Uterus (tissue), 4 donors: ENCODE data around the gene ONECUT1. TPM values are rescaled to one million over a fixed set of nuclear protein-coding genes. Genes with fewer than 3 reads are reported as not detected.

Source experiments
- DNase-seq, 2 donors: peaks; one replicate each; pipeline ENCODE4 v3.0.0-alpha.2; 2019 to 2020
- H3K27ac ChIP-seq, 2 donors: fragments of 200-600 bp; sonication (generic); 1 replicate in 1 of 2; 2 replicates in 1 of 2; pipeline ENCODE4 v1.5.1; 2016 to 2018
- H3K27me3 ChIP-seq, 2 donors: fragments of 200-600 bp; sonication (generic); one replicate each; pipeline ENCODE4 v1.5.1; 2018 to 2019; ENCODE audit warnings: control low read depth in 1 of 2
- H3K36me3 ChIP-seq, 2 donors: fragments of 200-600 bp; sonication (generic); one replicate each; pipeline ENCODE4 v1.5.1; 2019; ENCODE audit warnings: control low read depth in 1 of 2
- H3K4me1 ChIP-seq, 2 donors: fragments of 200-600 bp; sonication (generic); one replicate each; pipeline ENCODE4 v1.5.1; 2018 to 2019; ENCODE audit warnings: control low read depth in 1 of 2
- H3K4me3 ChIP-seq, 2 donors: fragments of 200-600 bp; sonication (generic); 1 replicate in 1 of 2; 2 replicates in 1 of 2; pipeline ENCODE4 v1.5.1; 2018 to 2019; ENCODE audit warnings: mild to moderate bottlenecking in 1 of 2
- H3K9me3 ChIP-seq, 2 donors: fragments of 200-600 bp; sonication (generic); one replicate each; pipeline ENCODE4 v1.5.1; 2019; ENCODE audit warnings: control low read depth in 1 of 2
- CTCF ChIP-seq, 4 experiments: fragments of 200-600 bp in 2 of 4; fragments of 450-650 bp in 2 of 4; sonication (generic) in 2 of 4; IDR thresholded peaks; one replicate each; pipeline ENCODE4 v1.5.1; 2016 to 2019; ENCODE audit warnings: antibody characterized with exemption in 4 of 4, mild to moderate bottlenecking in 2 of 4, moderate library complexity in 1 of 4
- POLR2A ChIP-seq, 2 donors: fragments of 450-650 bp; IDR thresholded peaks; one replicate each; pipeline ENCODE4 v1.6.1; 2016; ENCODE audit warnings: antibody characterized with exemption in 2 of 2, mild to moderate bottlenecking in 1 of 2, moderate library complexity in 1 of 2
- intact Hi-C: fragments of 100-400 bp; cut with DNase I; formaldehyde crosslinking; loops from one replicate; pipeline ENCODE4 v1.15.1; 2023; ENCODE audit warnings: low total_unique reads
- total RNA-seq, 4 donors: library from RNA; depleted of rRNA in 3 of 4; stranded (reverse); fragments of >200 nt in 3 of 4; gene quantifications; one replicate each; pipeline versions ENCODE4 v1.1.0 to v1.2.4, GENCODE V29; 2014 to 2023
- donor health status: DM: yes; HTN: yes; CAD: no.

The ONECUT1 gene
- total RNA-seq, 4 donors from 2014 or later = not detected

- TF ChIP-seq CTCF (IDR thresholded peaks at IDR 0.05) (no peak), POLR2A (IDR thresholded peaks at IDR 0.05) (no peak)
- H3K27ac ChIP-seq = no peak overlapping the region
- H3K27me3 ChIP-seq = peaks cover 8 to 60% of the 10 kb centered on the region in 2 donors
- H3K4me3 ChIP-seq = no peak overlapping the region
- no peak for DNase-seq
- H3K36me3 ChIP-seq = no peaks in the 10 kb centered on the region
- peaks cover 0 to 21% of the 10 kb centered on the region in 2 donors for H3K4me1 ChIP-seq
- intact Hi-C loops = no loop called here
- no peaks in the 10 kb centered on the region for H3K9me3 ChIP-seq
These were observed 2.5 kb downstream of the ONECUT1 start for GRCh38 chr15:52787549-52788098.

- intact Hi-C loops = no loop called here
- H3K4me1 ChIP-seq = peaks cover 0 to 21% of the 10 kb centered on the region in 2 donors
- H3K4me3 ChIP-seq = no peak overlapping the region
- DNase-seq = no peak
- H3K27ac ChIP-seq = no peak overlapping the region
- peaks cover 8 to 66% of the 10 kb centered on the region in 2 donors for H3K27me3 ChIP-seq
- TF ChIP-seq CTCF (IDR thresholded peaks at IDR 0.05) (no peak), POLR2A (IDR thresholded peaks at IDR 0.05) (no peak)
- no peaks in the 10 kb centered on the region for H3K9me3 ChIP-seq
- H3K36me3 ChIP-seq = no peaks in the 10 kb centered on the region
These were observed 3.0 kb downstream of the ONECUT1 start for GRCh38 chr15:52787123-52787503.

DNA sequence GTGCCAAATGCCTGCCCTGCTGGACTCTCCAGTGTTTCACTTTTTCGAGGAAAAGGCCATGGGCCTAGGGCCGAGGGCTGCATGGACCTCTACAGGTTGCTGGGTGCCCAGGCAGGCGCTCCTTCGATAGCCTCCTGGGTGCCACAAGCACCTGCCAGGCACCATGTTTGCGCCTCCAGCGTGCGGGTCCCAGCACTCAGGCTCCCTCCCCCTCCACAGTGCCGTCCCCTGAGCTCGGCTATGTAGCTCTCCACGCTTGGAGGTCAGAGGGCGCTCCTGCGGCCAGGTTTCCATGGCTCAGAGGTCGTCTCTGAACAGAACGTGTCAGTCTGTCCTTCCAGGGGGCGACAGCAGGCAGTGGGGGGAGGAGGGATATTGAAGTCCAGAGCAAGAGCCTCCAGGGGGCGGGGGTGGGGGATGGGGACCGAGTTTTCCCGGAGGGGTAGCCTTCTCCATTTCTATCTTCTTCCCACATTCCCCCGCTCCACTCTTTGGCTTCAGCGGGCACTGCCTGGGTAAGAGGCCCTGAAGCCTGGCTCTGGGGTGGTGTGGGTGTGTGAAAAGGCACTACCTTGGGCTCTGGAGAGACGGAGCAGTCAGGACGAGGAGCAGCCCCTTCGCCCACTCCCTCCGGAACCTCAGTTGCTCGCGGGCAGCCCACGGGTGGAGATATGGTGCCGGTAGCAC is 3.6 kb downstream of the ONECUT1 start:
- TF ChIP-seq CTCF (IDR thresholded peaks at IDR 0.05) = no peak
- H3K27me3 ChIP-seq = peaks cover 8 to 70% of the 10 kb centered on the region in 2 donors
- intact Hi-C loops = no loop called here
- no peak overlapping the region for H3K4me3 ChIP-seq
- DNase-seq = no peak
- no peaks in the 10 kb centered on the region for H3K36me3 ChIP-seq
- peaks cover 0 to 21% of the 10 kb centered on the region in 2 donors for H3K4me1 ChIP-seq
- no peaks in the 10 kb centered on the region for H3K9me3 ChIP-seq
- no peak overlapping the region for H3K27ac ChIP-seq

GRCh38 chr15:52785672-52786406 is 4.3 kb downstream of the ONECUT1 start:
- Histone ChIP-seq H3K9me3 (no peaks in the 10 kb centered on the region), H3K4me1 (peaks cover 0 to 21% of the 10 kb centered on the region in 2 donors), H3K27me3 (peaks cover 8 to 77% of the 10 kb centered on the region in 2 donors), H3K4me3 (no peak overlapping the region), H3K27ac (no peak overlapping the region), H3K36me3 (no peaks in the 10 kb centered on the region)
- no peak for TF ChIP-seq POLR2A (IDR thresholded peaks at IDR 0.05)
- no peak for TF ChIP-seq CTCF (IDR thresholded peaks at IDR 0.05)
- no peak for DNase-seq
- intact Hi-C loops = no loop called here
